ENCODE data around the gene BTBD19.
"Not testable (repeated sequence)": the region's sequence is repeated elsewhere in the genome, so short reads cannot be mapped to it uniquely, and the experiment has no call there.

The BTBD19 gene

DNA sequence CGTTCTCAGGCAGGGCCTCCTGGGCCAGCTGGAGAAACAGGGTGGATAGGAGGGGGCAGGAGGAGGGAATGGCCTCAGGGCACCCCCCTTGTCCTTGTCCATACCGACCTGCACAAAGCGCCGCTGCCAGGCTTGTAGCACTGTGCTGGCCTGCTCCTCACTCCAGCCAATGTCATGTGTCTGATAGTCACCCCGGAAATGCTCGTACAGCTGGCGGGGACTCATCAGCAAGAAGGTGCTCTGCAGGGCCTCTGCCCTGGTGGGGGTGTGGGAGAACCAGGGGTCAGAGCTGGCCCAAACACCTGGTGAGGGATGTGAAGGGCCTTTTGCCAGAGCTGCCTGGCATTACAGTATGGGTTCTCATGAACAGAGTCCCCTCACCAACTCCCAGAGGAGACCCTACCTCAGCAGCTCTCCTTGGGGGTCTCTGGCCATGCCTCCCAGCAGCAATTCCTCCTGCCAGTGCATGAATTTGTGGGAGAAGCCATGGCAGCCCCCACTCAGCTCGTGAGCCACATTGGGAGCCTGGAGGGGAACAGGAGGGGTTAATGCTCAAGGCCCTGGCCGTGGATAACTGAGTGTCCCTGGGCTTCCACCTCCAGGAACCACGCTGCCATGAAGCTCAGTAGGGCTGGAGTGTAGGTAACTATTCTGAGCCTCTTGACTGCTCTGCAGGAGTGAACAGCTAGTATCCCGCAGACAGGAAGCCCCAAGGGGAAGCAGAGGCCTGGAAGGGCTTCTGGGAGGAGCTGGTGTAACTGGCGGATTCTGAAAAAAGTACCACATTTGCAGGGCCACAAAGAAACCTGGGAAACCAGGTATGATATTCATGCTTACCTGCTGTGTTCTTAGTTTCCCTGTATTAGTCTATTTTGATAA lies 21.4 kb downstream of the BTBD19 start:
- no peak for DNase-seq

DNA sequence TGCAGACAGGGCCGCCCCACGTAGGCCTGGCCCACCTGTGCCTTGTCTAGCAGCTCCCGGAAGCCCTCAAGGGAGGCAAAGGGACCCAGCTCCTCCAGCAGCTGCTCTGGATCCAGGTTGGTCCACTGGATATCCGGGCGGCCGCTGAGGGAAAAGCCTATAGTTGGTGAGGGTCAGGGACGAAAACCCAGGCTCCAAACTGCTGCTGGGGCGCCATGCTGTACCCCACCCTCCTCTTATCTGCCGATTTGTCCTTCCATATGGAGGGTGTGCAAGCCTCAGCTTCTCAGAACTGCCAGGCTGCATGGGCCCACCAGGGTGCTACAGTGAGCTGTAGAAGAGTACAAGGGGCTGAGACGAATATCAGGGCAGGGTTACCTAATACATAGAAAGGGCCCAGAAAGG lies 22.6 kb downstream of the BTBD19 start:
- no peak for DNase-seq

DNA sequence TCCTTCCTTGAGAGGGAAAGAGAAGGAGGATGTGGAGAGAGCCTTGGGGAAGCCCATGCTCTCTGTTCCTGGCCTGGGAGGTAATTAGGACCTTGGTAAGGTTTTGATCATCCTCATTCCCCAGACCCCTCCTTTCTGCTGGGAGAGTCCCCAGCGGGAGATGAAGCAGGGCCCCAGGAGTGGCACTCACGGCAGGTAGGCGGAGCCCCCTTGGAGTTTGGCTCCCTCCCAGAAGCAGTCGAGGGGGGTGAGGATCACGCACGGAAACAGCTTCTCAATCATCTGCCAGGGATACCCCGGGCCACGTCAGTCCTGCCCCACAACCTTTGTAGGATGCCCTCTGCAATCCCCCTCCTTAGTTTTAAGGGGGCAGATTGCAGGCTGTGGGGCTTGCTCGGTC lies 23.2 kb downstream of the BTBD19 start:
- DNase-seq: no peak

DNA sequence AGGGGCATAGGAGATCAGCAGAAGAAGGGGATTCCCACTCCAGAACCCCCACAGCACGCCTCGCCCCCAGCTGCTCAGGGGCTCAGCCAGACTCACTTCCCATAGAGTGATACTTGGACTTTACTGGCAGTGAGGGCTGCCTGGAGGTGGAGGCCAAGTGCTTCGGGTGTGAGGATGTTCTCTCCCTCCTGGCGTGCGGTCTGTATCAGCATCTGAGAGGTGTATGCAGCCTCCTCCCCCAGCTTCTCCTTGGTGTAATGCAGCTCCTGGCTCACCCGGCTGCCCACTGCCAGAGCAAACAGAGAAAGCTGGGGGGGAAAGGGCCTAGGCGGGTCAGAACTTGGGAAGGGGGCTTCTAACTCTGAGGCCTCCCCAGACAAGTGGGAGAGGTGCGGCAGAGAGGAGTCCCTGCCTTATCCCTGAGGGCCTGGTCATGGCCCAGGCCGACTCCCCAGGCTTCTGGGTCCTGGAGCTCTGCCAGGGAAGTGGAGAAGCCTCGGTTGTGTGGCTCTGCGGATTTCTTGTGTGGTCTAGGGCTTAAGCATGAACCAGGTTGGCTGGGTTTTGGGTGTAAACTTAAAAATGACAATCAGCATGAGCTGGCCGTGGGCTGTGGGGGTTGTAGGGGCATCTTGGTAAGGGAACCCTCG lies 23.9 kb downstream of the BTBD19 start:
- DNase-seq: no peak

DNA sequence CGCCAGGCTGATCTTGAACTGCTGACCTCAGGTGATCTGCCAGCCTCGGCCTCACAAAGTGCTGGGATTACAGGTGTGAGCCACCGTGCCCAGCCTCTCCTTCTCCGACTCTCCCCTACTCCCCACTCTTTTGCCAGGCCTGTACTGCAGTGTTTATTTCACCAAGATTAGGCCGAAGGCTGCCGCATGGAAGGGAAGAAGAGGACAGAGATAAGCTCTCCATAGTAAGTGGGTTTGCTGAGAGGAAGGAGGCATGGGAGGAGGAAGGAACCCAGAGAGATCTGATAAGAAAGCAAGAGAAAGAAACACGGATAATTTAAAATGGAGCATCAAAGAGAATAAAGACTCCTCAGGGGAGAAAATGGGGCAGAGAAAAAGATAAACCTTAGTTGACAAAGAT lies 26.0 kb downstream of the BTBD19 start:
- no peak for DNase-seq

DNA sequence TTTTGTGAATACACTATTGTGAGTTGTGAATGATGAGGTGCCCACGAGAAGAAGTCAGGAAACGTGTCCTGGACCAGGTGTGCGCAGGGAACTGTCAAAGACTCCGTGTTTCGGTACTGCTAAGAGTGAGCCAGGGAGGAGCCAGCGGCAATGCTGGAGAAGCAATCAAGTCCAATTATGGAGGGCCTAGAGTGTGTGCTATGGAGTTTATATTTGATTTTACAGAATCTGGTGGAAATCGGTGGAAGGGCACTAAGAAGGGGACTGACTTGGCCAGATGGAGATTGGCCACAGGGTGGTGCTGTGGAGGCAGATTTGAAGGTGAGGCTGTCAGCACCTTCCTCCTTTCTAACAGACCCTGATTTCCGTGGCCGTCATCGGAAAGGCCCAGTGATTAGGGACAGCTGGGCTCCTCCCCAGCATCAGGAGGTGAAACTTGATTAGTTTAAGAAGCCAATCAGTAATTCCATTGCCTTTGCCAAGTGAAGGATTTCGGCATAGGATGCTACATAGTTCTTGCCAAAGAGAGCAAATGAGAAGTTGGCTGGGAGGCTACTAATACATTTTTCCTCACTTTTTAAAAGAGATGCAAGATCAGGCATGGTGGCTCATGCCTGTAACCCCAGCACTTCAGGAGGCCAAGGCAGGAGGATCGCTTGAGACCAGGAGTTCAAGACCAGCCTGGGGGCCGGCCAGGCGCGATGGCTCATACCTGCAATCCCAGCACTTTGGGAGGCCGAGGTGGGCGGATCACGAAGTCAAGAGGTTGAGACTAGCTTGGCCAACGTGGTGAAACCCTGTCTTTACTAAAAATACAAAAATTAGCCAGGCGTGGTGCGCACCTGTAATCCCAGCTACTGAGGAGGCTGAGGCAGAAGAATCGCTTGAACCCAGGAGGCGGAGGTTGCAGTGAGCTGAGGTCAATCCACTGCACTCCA lies 27.7 kb downstream of the BTBD19 start:
- peak; percentile 77 for DNase-seq

DNA sequence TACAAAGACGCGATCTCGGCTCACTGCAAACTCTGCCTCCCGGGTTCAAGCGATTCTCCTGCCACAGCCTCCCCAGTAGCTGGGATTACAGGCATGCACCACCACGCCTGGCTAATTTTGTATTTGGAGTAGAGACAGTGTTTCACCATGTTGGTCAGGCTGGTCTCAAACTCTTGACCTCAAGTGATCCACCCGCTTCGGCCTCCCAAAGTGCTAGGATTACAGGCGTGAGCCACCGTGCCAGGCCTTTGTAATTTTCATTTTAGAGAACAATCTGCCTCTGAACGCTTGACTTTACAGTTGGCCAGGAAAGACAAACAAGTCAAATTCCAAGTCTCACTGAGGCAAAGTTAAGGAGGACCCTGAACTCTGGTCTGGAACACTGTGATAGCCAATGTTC lies 30.0 kb downstream of the BTBD19 start:
- DNase-seq: not testable (repeated sequence)

DNA sequence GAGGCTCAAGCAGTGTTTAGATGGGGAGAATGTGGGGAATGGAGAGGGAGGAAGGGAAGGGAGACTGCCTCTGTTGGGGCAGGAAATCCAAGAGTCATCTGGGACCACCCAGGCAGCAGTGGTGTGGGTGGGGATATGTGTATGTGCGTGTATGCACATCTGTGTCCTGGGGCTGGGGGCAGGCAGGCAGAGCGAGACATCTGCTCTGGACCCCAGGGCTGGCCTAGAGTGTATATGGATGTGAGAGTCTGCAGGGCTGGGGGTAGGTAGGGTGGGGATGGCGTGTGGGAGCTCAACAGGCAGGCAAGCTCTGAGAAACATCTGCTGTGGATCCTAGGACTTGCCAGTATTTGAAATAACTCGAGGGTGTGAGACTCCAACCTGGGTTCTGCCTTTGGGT lies 31.3 kb downstream of the BTBD19 start:
- DNase-seq: peak; percentile 52

DNA sequence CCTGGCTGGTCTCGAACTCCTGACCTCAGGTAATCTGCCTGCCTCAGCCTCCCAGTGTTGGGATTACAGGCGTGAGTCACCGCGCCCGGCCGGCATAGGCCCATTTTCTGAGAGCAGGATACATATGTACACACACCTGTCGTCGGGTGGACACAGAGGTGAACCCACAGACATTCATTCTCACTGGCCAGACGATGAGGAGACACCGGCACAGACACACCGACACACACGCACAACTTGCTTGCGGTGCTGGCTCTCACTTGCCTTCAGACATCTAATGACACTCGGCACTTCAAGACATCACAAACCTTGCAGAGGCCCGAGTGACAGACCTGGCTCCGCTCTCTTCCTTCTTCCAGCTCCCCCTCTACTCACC lies 34.2 kb downstream of the BTBD19 start:
- DNase-seq: no peak

DNA sequence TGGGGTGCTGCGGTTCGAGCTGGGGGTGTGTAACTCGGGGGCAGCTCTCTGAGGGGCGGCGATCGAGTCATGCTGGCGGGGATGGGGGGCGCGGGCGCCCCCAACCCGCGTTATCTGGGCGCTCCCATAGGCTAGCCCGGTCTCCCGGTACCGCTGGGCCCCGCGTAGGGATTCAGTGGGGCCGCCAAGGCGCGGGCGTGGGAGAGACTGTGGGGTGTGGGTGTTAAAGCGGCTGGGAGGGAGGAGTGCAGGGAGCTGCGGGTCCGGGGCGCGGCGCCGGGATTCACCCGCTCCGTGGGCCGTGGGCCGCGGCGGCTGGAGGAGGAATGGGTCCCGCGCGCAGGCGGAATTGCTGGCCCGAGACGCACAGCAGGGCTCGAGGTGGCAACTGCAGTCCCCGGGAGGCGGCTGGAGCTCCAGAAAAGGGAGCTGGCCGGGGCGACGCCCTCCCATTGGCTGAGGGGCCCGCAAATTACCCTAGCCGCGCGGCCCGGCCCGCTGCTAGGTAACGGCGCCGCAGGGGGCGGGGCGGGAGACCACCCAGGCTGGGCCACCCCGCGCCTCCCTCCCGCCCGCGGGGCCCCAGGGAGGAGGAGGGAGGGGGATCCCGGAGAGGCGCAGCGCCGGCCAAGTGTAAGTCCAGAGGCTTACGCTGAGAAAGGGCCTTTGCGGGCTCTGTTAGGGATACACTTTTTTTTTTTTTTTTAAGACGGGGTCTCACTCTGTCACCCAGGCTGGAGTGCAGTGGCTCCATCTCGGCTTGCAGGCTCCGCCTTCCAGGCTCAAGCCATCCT lies 34.7 kb downstream of the BTBD19 start, which contains the start of gene PTCH2:
PTCH2 (minus strand) TSS at position 392 of the 794 bp plus-strand sequence; CDS start at position 71, 321 bp downstream.
- peak; percentile 77 for DNase-seq

DNA sequence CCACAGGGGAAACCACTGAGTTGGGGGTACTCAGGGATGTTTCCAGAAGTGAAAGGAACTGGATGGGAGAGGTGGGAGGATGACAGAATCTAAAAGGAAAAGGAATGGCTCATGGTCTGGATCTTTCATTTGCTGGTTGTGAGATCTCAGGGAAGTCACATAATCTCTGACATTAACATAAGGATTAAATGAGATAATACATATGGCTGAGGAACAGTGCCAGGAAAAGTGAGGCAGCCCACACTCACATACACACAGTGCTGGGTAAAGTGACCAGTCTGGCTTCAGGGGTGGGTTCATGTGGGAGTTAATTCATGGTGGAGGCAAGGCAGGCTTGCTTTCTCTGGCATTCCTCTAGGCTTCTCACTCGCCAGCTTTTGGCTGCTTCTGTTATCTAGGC lies 38.7 kb downstream of the BTBD19 start:
- DNase-seq: no peak

DNA sequence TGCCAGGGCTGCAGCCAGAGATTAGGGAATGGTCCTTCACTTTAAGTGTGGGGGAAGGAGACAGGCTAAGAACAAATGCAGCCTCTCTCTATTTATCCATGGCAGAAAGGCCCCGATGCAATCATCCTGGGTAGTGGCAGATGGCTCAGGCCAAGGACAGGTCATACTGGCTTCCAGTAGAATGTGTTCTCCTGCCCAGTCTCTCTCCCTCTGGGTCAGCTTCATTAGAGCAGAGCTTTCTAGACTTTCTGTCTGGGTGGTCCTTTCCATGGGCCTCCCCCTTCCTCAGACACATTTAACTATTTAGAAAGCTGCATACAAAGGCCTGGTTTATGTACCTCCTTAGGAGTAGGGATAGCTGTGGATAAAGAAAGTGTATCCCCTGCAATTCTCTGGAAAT lies 39.5 kb downstream of the BTBD19 start:
- DNase-seq: no peak

DNA sequence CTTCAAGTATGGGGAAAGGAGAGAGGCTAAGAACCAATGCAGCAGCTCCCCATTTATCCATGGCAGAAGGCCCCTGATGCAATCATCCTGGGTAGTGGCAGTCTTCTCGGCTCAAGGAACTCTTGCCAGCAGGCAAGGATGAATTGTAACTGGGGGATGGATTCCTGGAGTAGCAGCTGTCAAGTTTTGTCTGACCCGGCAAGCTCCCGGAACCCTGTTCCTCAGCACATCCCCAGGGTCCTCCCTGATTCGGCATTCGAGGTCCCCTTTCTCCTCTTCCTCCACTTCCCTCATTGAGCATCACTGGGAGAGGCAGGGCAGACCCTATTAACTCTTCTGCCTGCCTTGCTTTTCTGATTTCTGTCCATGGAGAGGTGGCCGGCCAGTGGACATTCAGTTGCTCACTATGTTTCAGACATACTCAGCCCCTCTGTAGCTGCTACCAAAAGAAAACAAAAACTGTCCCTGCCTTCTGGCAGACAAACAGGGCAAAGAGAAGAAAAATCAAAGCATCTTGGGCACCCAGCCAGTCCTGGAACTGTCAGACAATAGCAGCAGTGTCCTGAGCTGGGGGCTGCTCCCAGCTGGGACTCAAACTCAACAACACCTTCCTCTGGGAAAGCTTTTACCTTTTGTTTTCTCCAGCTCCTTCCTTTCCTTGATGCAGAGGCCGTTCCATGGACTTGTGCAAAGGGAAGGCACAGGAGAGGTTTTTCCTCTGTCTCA lies 40.3 kb downstream of the BTBD19 start:
- DNase-seq: no peak

DNA sequence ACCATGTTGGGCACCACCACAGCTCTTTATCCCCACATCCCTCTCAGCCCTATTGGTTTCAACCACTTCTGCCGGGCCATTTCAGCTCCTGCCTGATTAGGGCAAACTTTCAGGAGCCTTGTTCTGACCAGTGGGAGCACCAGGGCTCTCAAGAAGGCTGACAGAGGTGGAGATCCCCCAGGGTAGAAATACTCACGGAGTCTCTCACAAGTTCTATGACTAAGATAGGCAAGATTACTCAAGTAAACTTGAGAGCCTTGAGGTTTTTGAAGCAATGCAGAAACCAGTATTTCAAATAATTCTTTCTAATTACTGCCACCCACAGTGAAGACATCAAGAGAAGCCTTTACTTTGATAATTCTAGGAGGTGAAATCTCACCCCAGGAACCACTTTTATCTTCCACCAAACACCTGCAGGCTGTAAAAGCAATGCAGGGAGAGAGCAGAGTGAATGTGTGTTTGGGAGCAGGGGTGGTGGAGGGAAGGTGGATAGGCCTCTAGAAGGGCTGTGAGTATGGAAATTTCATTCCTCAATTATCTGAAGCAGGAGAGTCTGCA lies 41.3 kb downstream of the BTBD19 start:
- no peak for DNase-seq

DNA sequence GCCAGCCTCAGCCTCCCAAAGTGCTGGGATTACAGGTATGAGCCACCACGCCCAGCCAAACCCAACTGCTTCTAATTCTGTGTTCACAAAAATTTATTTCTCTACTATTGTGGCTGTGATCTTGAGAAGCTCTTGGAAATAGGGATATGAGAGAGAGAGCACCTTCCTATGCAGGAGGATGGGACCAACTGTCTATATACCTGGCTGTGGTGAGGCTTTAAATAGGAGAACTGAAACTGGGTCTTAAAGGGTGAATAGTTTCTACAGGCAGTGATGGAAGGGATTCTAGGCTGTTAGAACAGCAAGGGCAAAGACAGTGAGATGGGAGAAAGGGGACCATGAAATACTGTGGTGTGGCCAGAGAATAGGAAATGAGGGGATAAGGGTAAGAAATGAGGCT lies 43.0 kb downstream of the BTBD19 start:
- DNase-seq: no peak

DNA sequence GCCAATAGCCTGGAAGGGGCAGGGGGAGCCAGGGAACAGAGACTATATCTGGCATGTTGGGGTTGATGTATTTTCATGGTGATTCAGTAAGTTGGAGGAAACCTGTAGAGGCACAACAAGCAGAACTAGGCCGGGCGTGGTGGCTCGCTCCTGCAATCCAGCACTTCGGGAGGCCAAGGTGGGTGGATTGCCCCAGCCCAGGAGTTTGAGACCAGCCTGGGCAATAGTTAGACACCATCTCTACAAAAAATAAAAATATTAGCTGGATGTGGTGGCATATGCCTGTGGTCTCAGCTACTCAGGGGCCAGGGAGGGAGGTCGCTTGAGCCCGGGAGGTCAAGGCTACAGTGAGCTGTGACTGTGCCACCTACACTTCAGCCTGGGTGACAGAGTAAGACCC lies 44.9 kb downstream of the BTBD19 start:
- no peak for DNase-seq

DNA sequence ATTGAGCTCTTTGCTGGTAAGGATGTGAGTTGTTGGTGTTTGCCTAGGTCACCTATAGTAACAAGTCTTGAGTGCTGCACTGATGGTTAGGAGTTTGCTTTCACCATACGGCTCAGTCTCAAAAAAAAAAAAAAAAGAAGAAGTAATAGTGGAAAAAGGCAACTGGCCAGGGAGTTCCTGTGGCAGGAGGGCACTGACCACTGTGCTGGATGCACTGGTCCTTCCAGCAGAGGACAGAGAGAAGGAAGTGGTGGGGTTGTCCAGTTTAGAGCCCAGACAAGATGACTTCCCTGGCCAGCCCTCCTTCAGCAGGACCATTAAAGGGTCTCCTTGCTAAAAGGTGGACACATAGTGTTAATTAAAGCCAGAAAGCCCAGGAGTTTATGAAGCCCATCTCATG lies 46.6 kb downstream of the BTBD19 start:
- no peak for DNase-seq

DNA sequence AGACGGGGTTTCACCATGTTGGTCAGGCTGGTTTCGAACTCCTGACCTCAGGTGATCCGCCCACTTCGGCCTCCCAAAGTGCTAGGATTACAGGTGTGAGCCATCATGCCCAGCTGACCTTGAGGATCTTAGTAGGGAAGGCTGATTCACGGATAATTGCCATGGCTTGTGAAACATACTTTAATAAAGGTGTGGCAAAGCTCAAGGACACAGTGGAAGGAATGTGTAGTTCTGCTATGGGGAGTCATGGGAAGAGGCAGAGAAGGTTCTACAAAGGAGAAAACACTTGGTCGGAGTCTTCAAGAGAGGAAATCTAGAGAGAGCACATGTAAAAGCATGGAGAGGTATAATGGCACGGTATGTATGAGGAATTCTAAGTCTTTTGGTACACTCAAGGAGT lies 47.4 kb downstream of the BTBD19 start:
- no peak for DNase-seq

DNA sequence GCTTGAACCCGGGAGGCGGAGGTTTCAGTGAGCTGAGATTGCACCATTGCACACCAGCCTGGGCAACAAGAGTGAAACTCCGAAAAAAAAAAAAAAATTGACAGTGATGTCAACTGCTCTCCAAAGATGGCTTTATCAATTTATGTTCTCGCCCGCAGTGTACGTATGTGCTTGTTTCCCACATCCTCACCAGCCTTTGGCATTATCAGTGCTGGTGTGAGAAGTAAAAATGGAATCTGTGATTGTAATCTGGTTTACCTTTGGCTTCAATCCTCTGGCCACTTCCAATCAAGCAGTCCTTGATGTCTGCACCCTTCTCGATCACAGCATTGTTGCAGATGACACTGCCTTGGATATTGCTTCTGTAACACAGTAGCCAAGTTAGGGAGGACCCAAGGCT lies 49.1 kb downstream of the BTBD19 start:
- no peak for DNase-seq

DNA sequence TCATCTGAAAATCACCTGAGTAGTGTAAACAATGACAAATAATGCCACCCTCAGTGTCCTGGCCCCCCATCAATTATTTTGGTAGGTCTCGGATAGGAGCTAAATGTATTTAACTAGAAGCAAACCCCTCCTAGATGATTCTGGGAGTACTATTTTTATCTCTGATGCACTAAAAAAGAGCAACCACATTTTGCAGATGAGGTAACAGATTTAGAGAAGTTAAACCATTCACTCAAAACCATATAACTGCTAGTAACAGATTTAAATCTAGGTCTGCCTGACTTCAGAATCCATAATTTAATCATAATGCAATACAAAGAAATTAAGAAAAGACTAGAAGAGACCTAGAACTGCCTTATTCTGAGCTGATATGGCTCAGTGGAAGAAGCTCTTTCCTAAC lies 52.0 kb downstream of the BTBD19 start:
- no peak for DNase-seq

DNA sequence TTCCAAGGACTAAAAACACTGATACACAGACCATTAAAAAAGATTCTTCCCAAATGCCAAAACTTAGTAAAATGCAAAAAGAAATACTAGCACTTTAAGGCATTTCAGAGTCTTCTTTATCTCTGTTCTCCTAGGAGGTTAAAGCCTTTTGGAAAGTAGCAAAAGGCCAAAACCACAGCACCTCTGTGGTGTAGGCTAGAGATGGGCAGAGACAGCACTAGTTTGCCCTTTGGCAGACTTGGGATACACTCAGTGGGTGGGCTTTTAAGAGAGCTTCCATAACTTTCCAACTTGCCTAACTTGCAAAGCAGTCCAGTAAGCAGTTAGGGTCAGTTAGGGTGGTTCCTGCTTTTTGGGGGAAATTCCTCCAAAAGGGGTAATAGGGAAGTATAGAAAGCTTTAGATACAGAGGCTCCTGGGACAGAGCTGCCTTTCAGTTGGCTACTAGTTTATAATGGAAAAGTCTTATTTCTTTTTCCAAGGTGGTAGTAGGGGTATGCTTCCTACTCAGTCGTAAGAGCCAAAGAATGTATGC lies 52.6 kb downstream of the BTBD19 start:
- DNase-seq: no peak

Measured in fibroblast of upper back skin (primary cell).